ENCODE results near the gene MS4A7. TPM values are rescaled to one million over a fixed set of nuclear protein-coding genes. Genes with fewer than 3 reads are reported as not detected.

MS4A7 gene
- total and polyA plus RNA-seq, 12 donors: 7.8 to 131 (median 62.3) TPM

DNA sequence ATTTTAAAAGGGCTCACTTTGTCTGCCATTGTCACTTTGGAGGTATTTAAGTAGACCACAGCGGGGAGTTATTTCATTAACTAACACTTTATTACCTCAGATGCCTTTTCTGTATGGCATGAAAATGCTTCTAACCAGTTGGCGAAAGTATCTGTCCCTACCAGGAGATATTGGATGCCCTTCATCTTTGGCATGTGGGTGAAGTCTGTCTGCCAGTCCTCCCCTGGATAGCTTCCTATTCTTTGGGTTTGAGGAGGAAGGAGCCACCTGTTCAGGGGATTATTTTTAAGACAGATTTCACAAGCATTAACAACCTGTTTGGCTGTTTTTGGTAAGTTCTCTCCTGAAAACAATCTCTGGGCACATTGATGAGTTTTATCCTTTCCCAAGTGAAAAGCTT is 34.2 kb upstream of the MS4A7 start:
- no peaks in the 10 kb centered on the region for H3K9me3 ChIP-seq (replicated peaks in 1 of 3)
- TF ChIP-seq, protein P1, sequence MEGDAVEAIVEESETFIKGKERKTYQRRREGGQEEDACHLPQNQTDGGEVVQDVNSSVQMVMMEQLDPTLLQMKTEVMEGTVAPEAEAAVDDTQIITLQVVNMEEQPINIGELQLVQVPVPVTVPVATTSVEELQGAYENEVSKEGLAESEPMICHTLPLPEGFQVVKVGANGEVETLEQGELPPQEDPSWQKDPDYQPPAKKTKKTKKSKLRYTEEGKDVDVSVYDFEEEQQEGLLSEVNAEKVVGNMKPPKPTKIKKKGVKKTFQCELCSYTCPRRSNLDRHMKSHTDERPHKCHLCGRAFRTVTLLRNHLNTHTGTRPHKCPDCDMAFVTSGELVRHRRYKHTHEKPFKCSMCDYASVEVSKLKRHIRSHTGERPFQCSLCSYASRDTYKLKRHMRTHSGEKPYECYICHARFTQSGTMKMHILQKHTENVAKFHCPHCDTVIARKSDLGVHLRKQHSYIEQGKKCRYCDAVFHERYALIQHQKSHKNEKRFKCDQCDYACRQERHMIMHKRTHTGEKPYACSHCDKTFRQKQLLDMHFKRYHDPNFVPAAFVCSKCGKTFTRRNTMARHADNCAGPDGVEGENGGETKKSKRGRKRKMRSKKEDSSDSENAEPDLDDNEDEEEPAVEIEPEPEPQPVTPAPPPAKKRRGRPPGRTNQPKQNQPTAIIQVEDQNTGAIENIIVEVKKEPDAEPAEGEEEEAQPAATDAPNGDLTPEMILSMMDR (IDR thresholded peaks at IDR 0.05): no peak
- no peak for TF ChIP-seq POLR2A (IDR thresholded peaks at IDR 0.05)
- no peaks in the 10 kb centered on the region for H3K36me3 ChIP-seq (replicated peaks in 1 of 2)
- DNase-seq: no peak
- H3K4me1 ChIP-seq (replicated peaks in 1 of 2): no peaks in the 10 kb centered on the region
- H3K4me3 ChIP-seq: no peak overlapping the region
- intact Hi-C loops (cut with DNase I): no loop called here
- H3K27me3 ChIP-seq: no peaks in the 10 kb centered on the region
- WGBS, 4 donors: 88 to 96% (median 90%) methylated on average over 2 of the region's 2 CpGs
- no peak overlapping the region for H3K27ac ChIP-seq

DNA sequence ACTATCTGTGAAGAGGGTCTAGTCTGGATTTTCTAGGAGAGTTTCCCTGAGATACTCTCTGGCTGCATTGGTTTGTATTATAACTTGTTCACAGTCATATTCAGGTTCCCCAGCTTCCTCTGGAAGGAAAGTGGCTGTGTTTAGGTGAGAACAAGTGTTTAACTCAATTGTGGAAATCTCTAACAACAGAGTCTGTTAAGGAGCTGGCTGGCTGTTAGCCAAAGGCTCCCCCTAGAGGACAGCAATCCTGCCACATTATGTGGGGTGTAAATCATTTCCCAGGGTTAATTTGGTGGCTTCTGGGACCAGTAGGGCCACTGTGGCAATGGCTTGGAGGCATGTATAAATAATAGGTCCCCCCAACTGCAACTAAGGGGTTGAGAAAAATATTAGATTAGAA is 32.8 kb upstream of the MS4A7 start:
- Histone ChIP-seq H3K27ac (no peak overlapping the region), H3K9me3 (replicated peaks in 1 of 3) (no peaks in the 10 kb centered on the region), H3K4me1 (replicated peaks in 1 of 2) (no peaks in the 10 kb centered on the region), H3K4me3 (no peak overlapping the region), H3K27me3 (no peaks in the 10 kb centered on the region), H3K36me3 (replicated peaks in 1 of 2) (no peaks in the 10 kb centered on the region)
- DNase-seq: peak in 5 of 7 donors; percentile 20 to 56 (median 44)
- TF ChIP-seq, protein P1 (IDR thresholded peaks at IDR 0.05): peak in 4 of 6 experiments; percentile 11 to 38 (median 26)
- no peak for TF ChIP-seq POLR2A (IDR thresholded peaks at IDR 0.05)
- intact Hi-C loops (cut with DNase I): no loop called here

DNA sequence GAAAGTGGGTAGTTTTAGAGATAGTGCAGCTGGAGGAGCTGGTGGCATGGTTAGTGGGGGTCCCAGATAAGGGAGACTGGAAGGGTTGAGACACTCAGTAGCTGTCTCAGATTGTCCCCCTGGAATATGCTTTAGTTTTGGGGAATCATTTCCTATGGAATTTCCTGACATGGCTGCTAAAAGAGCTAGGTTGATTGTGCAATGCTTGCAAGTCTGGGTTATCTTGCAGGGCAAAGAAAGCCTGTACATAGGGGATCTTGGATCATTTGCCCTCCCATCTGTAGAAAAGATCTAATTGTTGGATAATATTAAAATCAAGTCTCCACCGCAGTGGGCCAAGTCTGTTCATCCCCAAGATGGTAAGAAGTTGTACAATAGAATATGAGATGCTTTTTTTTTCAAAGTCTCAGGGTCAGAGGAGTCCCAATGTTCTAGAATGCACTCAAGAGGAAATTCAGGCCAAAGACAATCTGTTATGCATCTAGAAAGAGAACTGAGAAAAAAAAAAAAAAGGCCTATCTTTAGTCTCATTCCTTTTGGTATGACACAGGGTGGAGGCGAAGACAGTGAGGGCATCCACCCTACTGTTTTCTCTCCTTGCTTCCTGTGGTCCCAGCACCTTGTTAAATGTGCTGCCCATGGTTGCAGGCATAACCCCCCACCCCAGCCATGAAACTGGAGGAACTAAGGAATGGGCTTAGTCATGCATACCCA is 31.1 kb upstream of the MS4A7 start:
- intact Hi-C loops (cut with DNase I): no loop called here
- no peak overlapping the region for H3K27ac ChIP-seq

DNA sequence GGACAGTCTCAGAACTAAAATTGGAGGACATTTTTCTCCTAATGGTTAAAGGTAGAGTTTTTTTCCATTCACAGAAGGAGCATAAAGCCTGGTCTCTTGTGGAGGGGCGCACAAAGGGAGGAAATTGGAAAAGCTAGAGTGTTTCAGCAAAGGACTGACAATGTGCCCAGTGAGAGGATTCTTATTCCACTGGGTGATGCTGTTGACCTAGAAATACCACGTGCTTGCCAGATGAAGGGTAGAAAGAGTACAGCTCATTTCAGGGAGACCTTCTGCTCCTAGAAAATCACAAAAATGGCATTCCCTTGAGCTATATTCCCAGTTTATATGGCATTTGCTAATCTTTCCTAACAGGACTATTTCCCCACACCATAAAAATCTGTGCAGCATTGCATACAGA is 30.2 kb upstream of the MS4A7 start:
- no peaks in the 10 kb centered on the region for H3K36me3 ChIP-seq (replicated peaks in 1 of 2)
- no peaks in the 10 kb centered on the region for H3K9me3 ChIP-seq (replicated peaks in 1 of 3)
- intact Hi-C loops (cut with DNase I): no loop called here
- no peaks in the 10 kb centered on the region for H3K4me1 ChIP-seq (replicated peaks in 1 of 2)
- no peak overlapping the region for H3K27ac ChIP-seq
- no peak for DNase-seq
- no peak overlapping the region for H3K4me3 ChIP-seq
- H3K27me3 ChIP-seq: no peaks in the 10 kb centered on the region
- WGBS, 4 donors: 61 to 70% (median 64%) methylated on average over 2 of the region's 2 CpGs
- TF ChIP-seq, protein P1 (IDR thresholded peaks at IDR 0.05): peak in 1 of 6 experiments; percentile 11
- TF ChIP-seq POLR2A (IDR thresholded peaks at IDR 0.05): no peak

More for the DNA sequence above, 31.1 kb upstream of the MS4A7 start:
- H3K4me1 ChIP-seq (replicated peaks in 1 of 2): no peaks in the 10 kb centered on the region
- H3K9me3 ChIP-seq (replicated peaks in 1 of 3): no peaks in the 10 kb centered on the region
- H3K36me3 ChIP-seq (replicated peaks in 1 of 2): no peaks in the 10 kb centered on the region
- no peaks in the 10 kb centered on the region for H3K27me3 ChIP-seq
- no peak for DNase-seq
- WGBS, 4 donors: 76 to 92% (median 85%) methylated on average over 2 of the region's 2 CpGs
- TF ChIP-seq POLR2A (IDR thresholded peaks at IDR 0.05): no peak
- TF ChIP-seq, protein P1 (IDR thresholded peaks at IDR 0.05): no peak
- no peak overlapping the region for H3K4me3 ChIP-seq
